ENCODE data around the gene TANC1. TPM values are rescaled to one million over a fixed set of nuclear protein-coding genes. Genes with fewer than 3 reads are reported as not detected.

The TANC1 gene
- total RNA-seq, 1 donor from 2014 or later = 56.2 TPM

GRCh38 chr2:159069229-159069628 is 100.8 kb downstream of the TANC1 start:
- DNase-seq = no peak
- intact Hi-C loops (cut with DNase I) = no loop called here
- ATAC-seq (ENCODE audit: poor library complexity) = peak; percentile 50

DNA sequence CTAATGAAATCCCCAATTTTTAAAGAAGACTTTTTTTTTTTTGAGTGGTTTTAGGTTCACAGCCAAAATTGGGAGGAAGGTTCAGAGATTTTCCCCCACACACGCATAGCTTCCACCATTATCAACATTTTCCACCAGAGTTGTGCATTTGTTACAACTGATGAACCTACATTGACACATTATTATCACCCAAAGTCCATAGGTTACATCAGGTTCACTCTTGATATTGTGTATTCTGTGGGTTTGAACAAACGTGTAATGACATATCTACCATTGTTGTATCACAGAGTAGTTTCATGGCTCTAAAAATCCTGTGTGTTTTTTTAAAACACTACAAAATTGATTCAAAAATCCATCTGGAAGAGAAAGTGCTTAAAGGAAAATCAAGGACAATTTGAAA is 101.8 kb downstream of the TANC1 start:
- intact Hi-C loops (cut with DNase I) = no loop called here
- no peak for DNase-seq
- no peak for ATAC-seq (ENCODE audit: poor library complexity)

GRCh38 chr2:159071190-159071915 is 102.9 kb downstream of the TANC1 start:
- DNase-seq = no peak
- intact Hi-C loops (cut with DNase I) = no loop called here
- no peak for ATAC-seq (ENCODE audit: poor library complexity)

DNA sequence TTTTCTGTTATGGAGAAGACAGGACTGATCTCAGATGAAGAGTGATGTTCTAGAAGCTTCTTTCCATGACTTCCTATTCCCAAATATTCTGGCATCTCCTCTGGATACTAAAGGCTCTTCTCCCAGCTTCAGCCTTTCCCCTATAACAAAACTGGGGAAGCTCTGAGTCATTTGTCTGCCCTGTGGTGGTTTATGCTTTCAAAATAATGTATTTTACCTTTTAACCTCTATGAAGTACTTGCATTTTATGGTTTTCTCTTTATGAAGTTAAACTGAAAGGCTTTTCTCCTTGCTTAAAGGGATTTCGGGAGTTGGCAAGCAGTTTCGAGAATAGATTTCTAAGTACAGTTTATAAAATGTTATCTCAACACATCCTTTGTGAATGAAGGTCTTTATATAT is 104.4 kb downstream of the TANC1 start:
- ATAC-seq (ENCODE audit: poor library complexity) = no peak
- intact Hi-C loops (cut with DNase I) = no loop called here
- DNase-seq = no peak

- ATAC-seq (ENCODE audit: poor library complexity) (no peak), DNase-seq (no peak)
- intact Hi-C loops (cut with DNase I) = no loop called here
These were observed 104.8 kb downstream of the TANC1 start for GRCh38 chr2:159073256-159073655.

DNA sequence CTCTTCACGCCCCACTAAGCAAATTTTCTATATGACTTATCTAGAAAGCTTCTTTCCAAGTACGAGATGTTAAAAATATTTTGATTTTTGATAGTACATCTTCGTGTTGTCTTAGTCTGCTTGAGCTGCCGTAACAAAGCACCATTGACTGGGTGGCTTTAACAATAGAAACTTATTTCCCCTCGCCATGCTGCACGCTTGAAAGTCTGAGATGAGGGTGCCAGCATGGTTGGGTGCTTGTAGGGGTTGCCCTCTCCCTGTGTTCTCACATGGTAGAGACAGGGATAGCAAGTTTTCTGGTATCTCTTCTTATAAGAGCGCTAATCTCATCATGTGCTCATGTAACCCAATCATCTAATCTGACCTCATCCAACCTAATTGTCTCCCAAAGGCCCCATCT is 106.2 kb downstream of the TANC1 start:
- ATAC-seq (ENCODE audit: poor library complexity) (no peak), DNase-seq (no peak)
- intact Hi-C loops (cut with DNase I) = no loop called here

- intact Hi-C loops (cut with DNase I) = no loop called here
- no peak for ATAC-seq (ENCODE audit: poor library complexity)
- DNase-seq = no peak
These were observed 107.3 kb downstream of the TANC1 start for GRCh38 chr2:159075727-159076126.

- no peak for DNase-seq
- ATAC-seq (ENCODE audit: poor library complexity) = peak; percentile 72
- intact Hi-C loops (cut with DNase I) = no loop called here
These were observed 107.8 kb downstream of the TANC1 start for GRCh38 chr2:159076241-159076640.

- DNase-seq (no peak), ATAC-seq (ENCODE audit: poor library complexity) (no peak)
- intact Hi-C loops (cut with DNase I) = no loop called here
These were observed 109.4 kb downstream of the TANC1 start for GRCh38 chr2:159077869-159078268.

DNA sequence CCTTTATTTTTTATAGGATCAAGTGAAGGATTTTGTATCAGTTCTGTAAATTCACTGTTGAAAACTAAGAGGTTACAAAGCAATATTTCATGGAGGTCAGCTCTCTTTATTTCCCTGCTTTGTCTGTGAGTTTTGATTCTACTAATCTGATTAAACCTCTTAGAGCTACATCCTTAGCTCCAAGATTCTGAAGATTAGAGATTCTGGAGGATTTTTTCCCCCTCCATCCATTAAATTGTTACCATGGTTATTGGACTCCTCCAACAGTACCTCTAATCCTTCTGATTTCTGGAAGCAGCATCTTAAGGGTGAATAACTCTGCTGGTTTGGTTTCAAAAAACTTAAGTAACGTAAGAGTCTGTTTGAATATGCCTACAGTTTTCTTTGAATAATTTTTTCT is 110.0 kb downstream of the TANC1 start:
- DNase-seq (no peak), ATAC-seq (ENCODE audit: poor library complexity) (no peak)
- intact Hi-C loops (cut with DNase I) = no loop called here

DNA sequence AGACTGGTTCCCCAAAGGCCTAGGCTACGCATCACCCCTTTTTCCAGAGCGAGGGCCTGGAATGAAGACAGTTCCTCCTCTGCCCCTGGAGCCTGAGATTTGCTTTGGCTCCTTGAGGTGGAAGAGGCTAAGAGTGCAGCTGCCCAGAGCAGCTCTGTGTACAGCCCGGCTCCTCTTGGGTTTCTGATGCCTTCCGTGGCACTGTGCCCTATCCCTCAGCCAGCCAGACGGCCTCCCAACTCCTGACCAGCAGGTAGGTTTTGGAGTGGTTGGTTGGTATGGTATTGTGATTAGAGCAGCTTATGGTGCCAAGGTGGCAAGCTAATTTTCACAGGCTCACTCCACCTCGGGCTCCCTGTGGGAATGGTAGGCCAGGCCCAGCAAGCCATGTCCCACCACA is 112.2 kb downstream of the TANC1 start:
- ATAC-seq (ENCODE audit: poor library complexity) (no peak), DNase-seq (no peak)
- intact Hi-C loops (cut with DNase I) = no loop called here

DNA sequence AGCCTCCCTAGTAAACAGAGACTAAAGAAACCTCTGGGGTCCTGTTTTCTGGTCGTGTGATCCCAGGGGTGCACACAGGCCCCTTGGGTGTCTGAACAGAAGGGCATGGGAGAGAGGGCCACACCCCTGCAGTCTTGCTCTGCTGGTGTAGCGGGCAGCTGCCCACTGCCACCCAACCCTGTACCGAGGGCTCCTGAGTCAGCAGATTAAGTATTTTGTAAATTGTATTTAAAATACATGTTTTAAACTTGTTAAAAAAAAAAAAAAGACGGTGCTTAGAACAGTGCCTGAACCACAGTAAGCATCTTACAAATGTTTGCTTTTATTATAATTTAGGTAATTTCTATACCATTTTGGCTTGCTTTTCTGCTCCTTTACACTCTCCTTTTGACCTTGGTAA is 113.7 kb downstream of the TANC1 start:
- intact Hi-C loops (cut with DNase I) = no loop called here
- no peak for DNase-seq
- ATAC-seq (ENCODE audit: poor library complexity) = no peak

DNA sequence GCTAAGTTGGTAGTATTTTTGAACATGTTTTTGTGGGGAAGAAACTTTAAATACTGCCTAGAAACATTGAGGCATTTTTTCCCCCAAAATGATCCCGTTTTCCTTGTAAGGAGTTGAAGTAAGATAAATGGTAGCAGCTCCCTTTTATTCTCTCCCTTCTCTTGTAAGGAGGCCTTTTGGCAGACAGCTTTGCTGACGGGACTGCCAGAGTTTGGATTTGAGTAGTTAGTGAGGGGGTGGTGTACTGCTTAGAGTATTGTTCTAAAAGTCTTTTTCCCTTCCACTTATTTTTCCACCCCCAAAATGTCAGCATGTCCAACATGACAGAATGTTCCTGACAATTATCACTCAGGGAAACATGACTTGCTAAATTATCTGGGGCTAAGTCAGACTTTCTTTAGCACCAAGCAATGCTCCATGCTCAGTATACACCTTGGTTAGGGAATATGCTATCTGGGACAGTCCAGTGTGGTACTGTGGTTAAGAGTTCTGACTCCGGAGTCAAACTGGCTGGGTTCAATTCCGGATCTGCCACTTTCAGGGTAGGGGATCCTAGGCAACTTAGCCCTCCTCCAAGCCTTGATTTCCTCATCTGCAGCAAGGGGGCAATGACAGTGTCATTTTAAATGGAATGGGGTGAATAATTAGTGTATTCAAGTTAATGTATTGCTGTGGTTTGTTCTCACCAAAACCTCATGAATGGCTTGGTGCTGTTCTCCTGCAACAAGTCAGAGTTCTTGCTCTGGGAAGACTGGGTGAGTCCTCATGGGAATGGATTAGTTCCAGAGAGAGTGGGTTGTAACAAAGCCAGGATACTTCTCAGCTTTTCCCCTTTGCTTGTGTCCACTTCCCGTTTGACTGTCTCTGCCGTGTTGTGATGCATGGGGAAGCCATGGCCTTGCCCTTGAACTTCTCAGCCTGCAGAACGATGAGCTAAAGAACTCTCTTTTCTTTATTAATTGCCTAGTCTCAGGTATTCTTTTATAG is 116.2 kb downstream of the TANC1 start:
- intact Hi-C loops (cut with DNase I) = no loop called here
- no peak for DNase-seq
- ATAC-seq (ENCODE audit: poor library complexity) = peak; percentile 51

DNA sequence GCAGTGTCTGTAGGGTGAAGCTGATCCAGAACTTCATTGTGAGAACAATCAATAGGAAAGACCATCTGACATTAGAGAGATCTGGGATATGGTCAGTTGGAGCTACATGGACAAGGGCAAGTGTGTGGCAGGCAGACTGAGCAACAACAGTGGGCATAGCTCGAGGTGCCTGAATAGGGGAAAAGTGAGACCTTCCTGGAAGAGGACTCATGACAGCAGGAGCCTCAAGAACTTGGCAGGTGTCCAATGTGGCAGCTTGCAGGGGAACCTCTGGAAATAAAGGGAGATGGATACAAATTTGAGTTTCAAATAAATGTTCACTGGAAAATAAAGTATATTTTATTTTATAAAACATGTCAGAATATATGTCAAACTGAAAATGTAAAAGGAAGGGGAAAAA is 117.9 kb downstream of the TANC1 start:
- no peak for ATAC-seq (ENCODE audit: poor library complexity)
- intact Hi-C loops (cut with DNase I) = no loop called here
- DNase-seq = no peak

DNA sequence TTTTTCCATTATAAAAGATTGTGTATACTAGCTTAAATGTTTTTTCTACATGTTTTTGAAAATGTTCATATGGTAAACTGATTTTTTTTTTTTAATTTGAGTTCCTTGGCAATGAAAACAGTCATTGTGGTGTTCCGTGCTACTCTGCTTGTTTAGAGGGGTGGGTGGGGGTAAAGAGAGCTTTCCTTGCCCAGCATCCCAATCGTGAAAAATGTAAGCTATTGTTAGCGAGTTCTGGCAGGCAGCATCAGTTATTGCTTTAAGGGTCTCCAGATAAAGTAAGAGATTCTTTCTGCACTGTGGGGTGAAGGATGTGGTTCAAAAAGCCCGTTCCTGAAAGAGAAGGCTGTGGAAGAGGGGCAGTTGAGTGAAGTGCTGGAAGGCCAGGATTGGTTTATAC is 118.4 kb downstream of the TANC1 start:
- ATAC-seq (ENCODE audit: poor library complexity) = no peak
- intact Hi-C loops (cut with DNase I) = no loop called here
- DNase-seq = no peak

- DNase-seq (no peak), ATAC-seq (ENCODE audit: poor library complexity) (no peak)
- intact Hi-C loops (cut with DNase I) = no loop called here
These were observed 120.5 kb downstream of the TANC1 start for GRCh38 chr2:159088906-159089305.

DNA sequence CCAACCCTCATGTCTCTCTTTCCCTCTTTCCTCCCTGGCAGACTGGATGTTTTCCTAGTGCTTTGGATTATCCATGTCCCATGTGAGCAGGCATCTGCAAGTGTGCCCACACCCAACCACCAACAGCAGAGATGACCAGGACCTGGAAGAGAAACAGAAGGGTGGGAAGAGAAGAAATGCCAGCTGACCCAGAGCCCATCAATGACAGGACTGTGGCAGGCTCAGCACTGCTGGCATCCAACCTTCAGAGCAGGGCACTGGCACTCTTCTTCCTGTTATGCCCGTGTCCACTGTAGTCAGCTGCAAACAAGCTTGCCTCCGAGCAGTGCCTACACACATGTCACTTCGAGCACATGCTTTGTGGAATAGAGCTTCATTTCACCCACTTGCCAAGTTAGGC is 121.1 kb downstream of the TANC1 start:
- DNase-seq (peak; percentile 67), ATAC-seq (ENCODE audit: poor library complexity) (peak; percentile 81)
- intact Hi-C loops (cut with DNase I) = no loop called here

- ATAC-seq (ENCODE audit: poor library complexity) (peak; percentile 26), DNase-seq (no peak)
- intact Hi-C loops (cut with DNase I) = loop anchor here (10.0 kb wide), 1 partner anchor 46 kb away; no protein-coding TSS in a partner anchor
These were observed 122.2 kb downstream of the TANC1 start for GRCh38 chr2:159090514-159091201.

GRCh38 chr2:159091381-159091780 is 122.9 kb downstream of the TANC1 start:
- intact Hi-C loops (cut with DNase I) = loop anchor here (10.0 kb wide), 1 partner anchor 47 kb away; no protein-coding TSS in a partner anchor
- DNase-seq = no peak
- no peak for ATAC-seq (ENCODE audit: poor library complexity)

Data from Right ventricle myocardium superior (tissue), 1 donor.